Prostate gland (tissue), 2 donors: ENCODE data around the gene DPEP3.

ENCODE experiments used
- POLR2A ChIP-seq: fragments of 450-650 bp; IDR thresholded peaks from one replicate; pipeline ENCODE4 v1.6.1; 2016; ENCODE audit warnings: antibody characterized with exemption, mild to moderate bottlenecking
- POLR2AphosphoS5 ChIP-seq: sonication (generic); formaldehyde crosslinking; IDR thresholded peaks from one replicate; pipeline ENCODE4 v1.6.1; 2017; ENCODE audit warnings: antibody characterized with exemption
- TF ChIP-seq, protein P1 (sequence below), 4 experiments: fragments of 200-600 bp in 2 of 4; fragments of 450-650 bp in 2 of 4; sonication (generic) in 2 of 4; IDR thresholded peaks; 1 replicate in 3 of 4; 2 replicates in 1 of 4; pipeline ENCODE4 v1.5.1; 2016 to 2019; ENCODE audit warnings: antibody characterized with exemption in 4 of 4, mild to moderate bottlenecking in 2 of 4, moderate library complexity in 2 of 4

DNA sequence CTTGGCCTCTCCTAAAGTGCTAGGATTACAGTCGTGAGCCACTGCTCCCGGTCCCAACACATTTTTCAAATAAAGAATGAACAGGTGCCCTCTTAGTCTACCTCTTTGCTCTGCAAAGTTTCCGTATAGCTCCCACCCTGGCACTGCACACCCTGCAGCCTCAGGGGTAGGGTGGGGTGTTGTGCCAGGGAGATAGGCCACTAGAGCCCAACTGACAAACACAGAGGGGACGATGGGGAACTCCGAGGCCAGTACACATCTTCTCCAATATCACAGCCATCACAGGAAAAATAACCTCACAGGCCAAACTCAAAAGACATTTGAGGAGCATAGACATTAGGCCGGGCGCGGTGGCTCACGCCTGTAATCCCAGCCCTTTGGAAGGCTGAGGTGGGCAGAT is 9.2 kb downstream of the DPEP3 start:
- TF ChIP-seq, protein P1, sequence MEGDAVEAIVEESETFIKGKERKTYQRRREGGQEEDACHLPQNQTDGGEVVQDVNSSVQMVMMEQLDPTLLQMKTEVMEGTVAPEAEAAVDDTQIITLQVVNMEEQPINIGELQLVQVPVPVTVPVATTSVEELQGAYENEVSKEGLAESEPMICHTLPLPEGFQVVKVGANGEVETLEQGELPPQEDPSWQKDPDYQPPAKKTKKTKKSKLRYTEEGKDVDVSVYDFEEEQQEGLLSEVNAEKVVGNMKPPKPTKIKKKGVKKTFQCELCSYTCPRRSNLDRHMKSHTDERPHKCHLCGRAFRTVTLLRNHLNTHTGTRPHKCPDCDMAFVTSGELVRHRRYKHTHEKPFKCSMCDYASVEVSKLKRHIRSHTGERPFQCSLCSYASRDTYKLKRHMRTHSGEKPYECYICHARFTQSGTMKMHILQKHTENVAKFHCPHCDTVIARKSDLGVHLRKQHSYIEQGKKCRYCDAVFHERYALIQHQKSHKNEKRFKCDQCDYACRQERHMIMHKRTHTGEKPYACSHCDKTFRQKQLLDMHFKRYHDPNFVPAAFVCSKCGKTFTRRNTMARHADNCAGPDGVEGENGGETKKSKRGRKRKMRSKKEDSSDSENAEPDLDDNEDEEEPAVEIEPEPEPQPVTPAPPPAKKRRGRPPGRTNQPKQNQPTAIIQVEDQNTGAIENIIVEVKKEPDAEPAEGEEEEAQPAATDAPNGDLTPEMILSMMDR (IDR thresholded peaks at IDR 0.05) = no peak
- TF ChIP-seq POLR2A (no peak), POLR2AphosphoS5 (no peak)
